Endodermal cell (in vitro differentiated cells): ENCODE results near the gene SPACA5B. TPM values are rescaled to one million over a fixed set of nuclear protein-coding genes. Genes with fewer than 3 reads are reported as not detected.

Experiments used
- DNase-seq: peaks from one replicate; pipeline ENCODE4 v3.0.0-alpha.2; 2017
- H3K27ac ChIP-seq: 2 replicates; pipeline ENCODE4 v1.5.1; 2013; ENCODE audit warnings: mild to moderate bottlenecking, low read depth, low read length, moderate library complexity
- H3K27me3 ChIP-seq: 2 replicates; pipeline ENCODE4 v1.6.1; 2013; ENCODE audit warnings: mild to moderate bottlenecking, low read length, moderate library complexity; ENCODE audit not compliant: insufficient read depth, control insufficient read depth, poor library complexity, severe bottlenecking
- H3K36me3 ChIP-seq: 2 replicates; pipeline ENCODE4 v1.7.0; 2013; ENCODE audit warnings: mild to moderate bottlenecking, low read length, moderate library complexity; ENCODE audit not compliant: control insufficient read depth, insufficient read depth
- H3K4me1 ChIP-seq: one replicate; pipeline ENCODE4 v1.7.0; 2013; ENCODE audit warnings: low read length; ENCODE audit not compliant: control insufficient read depth, insufficient read depth
- H3K4me3 ChIP-seq: 2 replicates; pipeline ENCODE4 v1.5.1; 2013; ENCODE audit warnings: mild to moderate bottlenecking, low read length, moderate library complexity
- H3K9ac ChIP-seq: 2 replicates; pipeline ENCODE4 v1.6.1; 2013; ENCODE audit warnings: mild to moderate bottlenecking, low read length, moderate library complexity; ENCODE audit not compliant: poor library complexity, severe bottlenecking; ENCODE audit errors: extremely low read depth
- H3K9me3 ChIP-seq: 2 replicates; pipeline ENCODE4 v1.6.1; 2013; ENCODE audit warnings: mild to moderate bottlenecking, low read length, moderate library complexity; ENCODE audit not compliant: control insufficient read depth
- H3K27ac Mint-ChIP-seq: 2 replicates; pipeline ENCODE4 v1.8.0; 2020; ENCODE audit warnings: mixed read lengths
- H3K27me3 Mint-ChIP-seq: 2 replicates; pipeline ENCODE4 v1.8.0; 2021; ENCODE audit warnings: mild to moderate bottlenecking, mixed read lengths; ENCODE audit not compliant: insufficient read depth
- H3K36me3 Mint-ChIP-seq: 2 replicates; pipeline ENCODE4 v1.8.0; 2020; ENCODE audit warnings: low read depth, mixed read lengths
- H3K4me1 Mint-ChIP-seq: 2 replicates; pipeline ENCODE4 v1.8.0; 2020; ENCODE audit warnings: mixed read lengths
- H3K4me3 Mint-ChIP-seq: 2 replicates; pipeline ENCODE4 v1.8.0; 2020; ENCODE audit warnings: mild to moderate bottlenecking, moderate library complexity, mixed read lengths
- H3K9me3 Mint-ChIP-seq: 2 replicates; pipeline ENCODE4 v1.8.0; 2020; ENCODE audit warnings: mild to moderate bottlenecking, mixed read lengths
- WGBS, 2 experiments: methylation state at CpG; one replicate each; pipeline versions ENCODE4 v1.1.5 to v1.1.7; 2013; ENCODE audit warnings: missing lambda C conversion rate in 2 of 2, mixed read lengths in 1 of 2; ENCODE audit not compliant: insufficient coverage in 1 of 2, insufficient read length in 1 of 2; 5-methylcytosine and 5-hydroxymethylcytosine counted together
- total RNA-seq, 2 donors: library from RNA; stranded (reverse); fragmentation: NEBNext Ultra II Directional in 1 of 2; extraction: Animal tissue kit (Norgen Biotek cat#: 25700) in 1 of 2; gene quantifications; 2 replicates in 1 of 2; 3 replicates in 1 of 2; pipeline ENCODE4 v1.2.1, GENCODE V29; 2021
- TF ChIP-seq, protein P1 (sequence below): fragments of 200-600 bp; sonication (generic); conservative IDR thresholded peaks from 2 replicates; pipeline ENCODE4 v1.5.0; 2021; ENCODE audit warnings: antibody characterized with exemption, mild to moderate bottlenecking

Gene SPACA5B
- total RNA-seq, 2 donors from 2014 or later, result not detected

DNA sequence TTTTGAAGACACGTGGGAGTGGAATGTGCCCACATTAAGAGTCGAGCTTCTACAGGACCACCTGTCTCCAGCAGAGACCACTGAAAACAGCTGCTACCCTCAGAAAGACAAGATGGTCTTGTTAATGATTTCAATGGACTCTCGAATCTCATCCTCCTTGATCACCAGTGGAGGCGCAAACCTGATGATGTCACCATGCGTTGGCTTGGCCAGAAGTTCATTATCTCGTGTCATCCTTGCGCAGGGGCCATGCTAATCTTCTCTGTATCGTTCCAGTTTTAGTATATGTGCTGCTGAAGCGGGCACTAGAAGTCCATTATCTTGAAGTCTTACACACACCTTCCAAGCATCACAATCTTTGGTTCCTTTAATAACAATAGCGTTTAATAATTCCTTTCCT lies 23.3 kb downstream of the SPACA5B start:
- no peaks in the 10 kb centered on the region for H3K4me1 Mint-ChIP-seq
- no peak overlapping the region for H3K4me3 Mint-ChIP-seq
- no peak for DNase-seq
- Histone ChIP-seq H3K27me3 (no peaks in the 10 kb centered on the region), H3K27ac (no peak overlapping the region), H3K4me1 (no peaks in the 10 kb centered on the region), H3K9ac (no peak overlapping the region), H3K9me3 (no peaks in the 10 kb centered on the region), H3K36me3 (no peaks in the 10 kb centered on the region), H3K4me3 (no peak overlapping the region)
- no peaks in the 10 kb centered on the region for H3K36me3 Mint-ChIP-seq
- H3K27ac Mint-ChIP-seq, result no peak overlapping the region
- peaks cover 10% of the 10 kb centered on the region for H3K27me3 Mint-ChIP-seq
- H3K9me3 Mint-ChIP-seq, result peaks cover 53% of the 10 kb centered on the region
- TF ChIP-seq, protein P1, sequence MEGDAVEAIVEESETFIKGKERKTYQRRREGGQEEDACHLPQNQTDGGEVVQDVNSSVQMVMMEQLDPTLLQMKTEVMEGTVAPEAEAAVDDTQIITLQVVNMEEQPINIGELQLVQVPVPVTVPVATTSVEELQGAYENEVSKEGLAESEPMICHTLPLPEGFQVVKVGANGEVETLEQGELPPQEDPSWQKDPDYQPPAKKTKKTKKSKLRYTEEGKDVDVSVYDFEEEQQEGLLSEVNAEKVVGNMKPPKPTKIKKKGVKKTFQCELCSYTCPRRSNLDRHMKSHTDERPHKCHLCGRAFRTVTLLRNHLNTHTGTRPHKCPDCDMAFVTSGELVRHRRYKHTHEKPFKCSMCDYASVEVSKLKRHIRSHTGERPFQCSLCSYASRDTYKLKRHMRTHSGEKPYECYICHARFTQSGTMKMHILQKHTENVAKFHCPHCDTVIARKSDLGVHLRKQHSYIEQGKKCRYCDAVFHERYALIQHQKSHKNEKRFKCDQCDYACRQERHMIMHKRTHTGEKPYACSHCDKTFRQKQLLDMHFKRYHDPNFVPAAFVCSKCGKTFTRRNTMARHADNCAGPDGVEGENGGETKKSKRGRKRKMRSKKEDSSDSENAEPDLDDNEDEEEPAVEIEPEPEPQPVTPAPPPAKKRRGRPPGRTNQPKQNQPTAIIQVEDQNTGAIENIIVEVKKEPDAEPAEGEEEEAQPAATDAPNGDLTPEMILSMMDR, result no peak
- 95 to 97% methylated on average over 4 to 10 of the region's 10 CpGs for WGBS, 2 experiments

DNA sequence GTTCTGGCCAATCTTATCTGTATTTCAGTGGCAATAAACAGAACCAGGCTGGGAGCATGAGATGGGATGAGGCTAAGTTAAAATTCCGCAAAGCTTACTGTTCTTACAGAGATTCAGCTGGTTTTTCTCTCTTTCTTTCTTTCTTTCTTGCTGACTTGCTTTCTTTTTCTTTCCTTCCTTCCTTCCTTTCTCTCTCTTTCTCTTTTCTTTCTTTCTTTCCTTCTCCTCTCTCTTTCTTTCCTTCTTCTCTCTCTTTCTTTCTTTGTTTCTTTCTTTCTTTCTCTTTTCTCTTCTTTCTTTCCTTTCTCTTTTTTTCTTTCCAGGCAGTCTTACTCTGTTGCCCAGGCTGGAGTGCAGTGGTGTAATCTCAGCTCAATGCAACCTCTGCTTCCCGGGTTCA lies 24.4 kb downstream of the SPACA5B start:
- Histone ChIP-seq H3K4me1 (no peaks in the 10 kb centered on the region), H3K9me3 (no peaks in the 10 kb centered on the region), H3K27ac (no peak overlapping the region), H3K4me3 (no peak overlapping the region), H3K9ac (no peak overlapping the region), H3K36me3 (no peaks in the 10 kb centered on the region), H3K27me3 (no peaks in the 10 kb centered on the region)
- Mint-ChIP-seq H3K9me3 (peaks cover 50% of the 10 kb centered on the region), H3K27ac (no peak overlapping the region), H3K36me3 (no peaks in the 10 kb centered on the region), H3K27me3 (peaks cover 10% of the 10 kb centered on the region), H3K4me3 (no peak overlapping the region), H3K4me1 (no peaks in the 10 kb centered on the region)
- WGBS, 2 experiments, result 95 to 100% methylated on average over 1 to 2 of the region's 2 CpGs
- TF ChIP-seq, protein P1, result no peak
- DNase-seq, result no peak

DNA sequence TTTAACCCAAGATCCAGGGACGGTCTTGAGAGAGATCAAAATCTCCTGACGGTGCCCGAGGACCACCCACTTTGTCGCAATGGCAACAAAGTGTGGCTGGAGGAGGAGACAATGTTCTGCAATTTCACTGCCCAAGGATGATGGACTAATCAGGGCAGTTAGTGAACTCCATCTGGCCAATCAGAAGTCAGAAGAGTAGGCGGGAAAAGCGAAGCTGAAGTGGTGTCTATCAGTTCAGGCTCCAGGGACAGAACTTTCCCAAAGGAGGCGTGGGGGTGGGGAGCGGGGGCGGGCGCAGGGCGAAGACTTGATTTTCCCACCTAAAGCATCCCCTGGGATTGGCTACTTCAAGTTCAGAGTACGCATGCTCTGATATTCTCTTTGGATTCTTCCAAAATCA lies 25.6 kb downstream of the SPACA5B start:
- Histone ChIP-seq H3K9ac (no peak overlapping the region), H3K4me3 (no peak overlapping the region), H3K36me3 (no peaks in the 10 kb centered on the region), H3K27ac (no peak overlapping the region), H3K27me3 (no peaks in the 10 kb centered on the region), H3K4me1 (no peaks in the 10 kb centered on the region), H3K9me3 (no peaks in the 10 kb centered on the region)
- H3K9me3 Mint-ChIP-seq, result peaks cover 54% of the 10 kb centered on the region
- no peak overlapping the region for H3K27ac Mint-ChIP-seq
- no peaks in the 10 kb centered on the region for H3K36me3 Mint-ChIP-seq
- peaks cover 10% of the 10 kb centered on the region for H3K27me3 Mint-ChIP-seq
- TF ChIP-seq, protein P1, result no peak
- no peak for DNase-seq
- H3K4me3 Mint-ChIP-seq, result no peak overlapping the region
- no peaks in the 10 kb centered on the region for H3K4me1 Mint-ChIP-seq
- 96 to 100% methylated on average over 4 to 12 of the region's 12 CpGs for WGBS, 2 experiments
